Fibroblast of mammary gland (primary cell): ENCODE data around the gene RHAG.

ENCODE experiments used
- DNase-seq: peaks from one replicate; pipeline ENCODE4 v3.0.0-alpha.2; 2010; ENCODE audit warnings: low read depth
- H3K4me3 ChIP-seq: 2 replicates; pipeline ENCODE4 v1.5.1; 2011; ENCODE audit warnings: low read depth, mild to moderate bottlenecking, low read length, moderate library complexity; ENCODE audit not compliant: control insufficient read depth
- CTCF ChIP-seq: conservative IDR thresholded peaks from 2 replicates; pipeline ENCODE4 v1.5.1; 2011; ENCODE audit warnings: low read depth, low read length, inconsistent platforms; ENCODE audit not compliant: control insufficient read depth, insufficient read depth

The RHAG gene

GRCh38 chr6:49565855-49566254, 70.8 kb downstream of the RHAG start:
- DNase-seq, result no peak
- no peak overlapping the region for H3K4me3 ChIP-seq
- TF ChIP-seq CTCF, result no peak

- no peak for TF ChIP-seq CTCF
- DNase-seq, result peak; percentile 31
- no peak overlapping the region for H3K4me3 ChIP-seq
Observed at GRCh38 chr6:49565261-49565660, 71.4 kb downstream of the RHAG start.

GRCh38 chr6:49564552-49564951, 72.1 kb downstream of the RHAG start:
- no peak overlapping the region for H3K4me3 ChIP-seq
- no peak for TF ChIP-seq CTCF
- no peak for DNase-seq

GRCh38 chr6:49563006-49563886, 73.4 kb downstream of the RHAG start:
- DNase-seq, result no peak
- TF ChIP-seq CTCF, result no peak
- H3K4me3 ChIP-seq, result no peak overlapping the region

- no peak overlapping the region for H3K4me3 ChIP-seq
- no peak for DNase-seq
- no peak for TF ChIP-seq CTCF
Observed at GRCh38 chr6:49558238-49558637, 78.4 kb downstream of the RHAG start.

DNA sequence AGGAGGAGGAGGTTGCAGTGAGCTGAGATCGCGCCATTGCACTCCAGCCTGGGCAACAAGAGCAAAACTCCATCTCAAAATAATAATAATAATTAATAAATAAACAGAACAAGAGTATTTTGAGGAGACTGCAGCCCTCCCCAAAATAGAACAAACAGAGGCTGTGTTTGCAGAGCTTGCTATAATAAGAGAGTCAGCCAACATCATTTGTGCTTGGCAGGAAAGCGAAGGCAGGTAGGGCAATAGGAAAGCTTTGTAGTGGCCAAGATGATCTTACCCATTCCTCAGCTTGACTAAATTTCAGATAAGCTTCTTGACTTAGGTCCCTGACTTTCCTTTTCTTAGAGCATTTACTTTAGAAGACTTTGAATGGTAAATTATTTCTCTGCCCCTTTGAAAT, 79.5 kb downstream of the RHAG start:
- no peak for DNase-seq
- no peak overlapping the region for H3K4me3 ChIP-seq
- no peak for TF ChIP-seq CTCF

DNA sequence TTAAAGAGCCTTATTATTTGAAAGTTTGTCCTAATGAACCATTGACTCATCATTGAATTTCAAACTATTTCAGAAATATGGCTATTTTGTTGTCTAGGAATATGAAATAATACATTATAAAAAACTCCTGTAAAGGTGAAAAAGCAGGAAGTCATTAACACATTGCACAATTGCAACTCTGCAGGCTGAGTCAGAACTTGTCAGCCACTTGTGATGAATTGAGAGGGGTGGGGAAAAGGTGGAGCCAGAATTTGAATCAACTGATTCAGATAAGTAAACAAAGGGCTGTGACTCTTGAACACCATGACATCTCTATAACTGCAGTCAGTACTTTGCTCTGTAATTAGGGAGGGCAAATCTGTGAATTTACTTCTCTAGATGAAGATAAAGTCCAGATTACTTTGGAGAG, 80.2 kb downstream of the RHAG start:
- no peak overlapping the region for H3K4me3 ChIP-seq
- DNase-seq, result peak; percentile 90
- no peak for TF ChIP-seq CTCF
